H1 (cell line): ENCODE data around the gene UGT1A6.

Experiments
- BACH1 ChIP-seq: IDR thresholded peaks from 2 replicates; pipeline ENCODE4 v1.6.1; 2012; ENCODE audit warnings: low read length, improper control_type of control experiment
- BCL11A ChIP-seq, 2 experiments: IDR thresholded peaks; one replicate each; pipeline ENCODE4 v1.6.1; 2011; ENCODE audit warnings: low read depth in 2 of 2, low read length in 2 of 2, mild to moderate bottlenecking in 2 of 2
- CTCF ChIP-seq, 3 experiments: IDR thresholded peaks; 1 replicate in 2 of 3; 2 replicates in 1 of 3; pipeline versions ENCODE4 v1.5.1 to v1.6.1; 2011; ENCODE audit warnings: low read length in 3 of 3, mild to moderate bottlenecking in 3 of 3, inconsistent platforms in 2 of 3, low read depth in 1 of 3, moderate library complexity in 1 of 3; ENCODE audit not compliant: insufficient read depth in 1 of 3; ENCODE audit errors: control extremely low read depth in 1 of 3
- JUN ChIP-seq: IDR thresholded peaks from 2 replicates; pipeline ENCODE4 v1.6.1; 2011; ENCODE audit warnings: low read depth, mild to moderate bottlenecking, improper control_type of control experiment, low read length
- NRF1 ChIP-seq: IDR thresholded peaks from 2 replicates; pipeline ENCODE4 v1.6.1; 2011; ENCODE audit warnings: mild to moderate bottlenecking, low read depth, low read length, improper control_type of control experiment
- POLR2A ChIP-seq, 2 experiments: IDR thresholded peaks; 1 replicate in 1 of 2; 2 replicates in 1 of 2; pipeline ENCODE4 v1.6.1; 2011; ENCODE audit warnings: low read depth in 2 of 2, low read length in 2 of 2, mild to moderate bottlenecking in 2 of 2; ENCODE audit errors: control extremely low read depth in 1 of 2
- RBBP5 ChIP-seq: IDR thresholded peaks from 2 replicates; pipeline ENCODE4 v1.7.1; 2012; ENCODE audit warnings: low read depth, mild to moderate bottlenecking, inconsistent platforms, low read length, moderate library complexity, borderline replicate concordance
- SP1 ChIP-seq: IDR thresholded peaks from 2 replicates; pipeline ENCODE4 v1.6.1; 2011; ENCODE audit warnings: low read depth, low read length
- TAF1 ChIP-seq: IDR thresholded peaks from 2 replicates; pipeline ENCODE4 v1.6.1; 2011; ENCODE audit warnings: mild to moderate bottlenecking, low read depth, low read length
- YY1 ChIP-seq: IDR thresholded peaks from 2 replicates; pipeline ENCODE4 v1.6.1; 2011; ENCODE audit warnings: low read depth, mild to moderate bottlenecking, low read length

- TF ChIP-seq NRF1: no peak
- TF ChIP-seq SP1: no peak
- no peak for TF ChIP-seq TAF1
- no peak for TF ChIP-seq JUN
- no peak for TF ChIP-seq POLR2A (IDR thresholded peaks at IDR 0.05; ENCODE audit: control extremely low read depth in 1 of 2, low read depth in 2 of 2, low read length in 2 of 2)
- TF ChIP-seq BACH1: no peak
- no peak for TF ChIP-seq CTCF (IDR thresholded peaks at IDR 0.05; ENCODE audit: control extremely low read depth in 1 of 3, insufficient read depth in 1 of 3, low read depth in 1 of 3, low read length in 3 of 3)
- TF ChIP-seq BCL11A (IDR thresholded peaks at IDR 0.05; ENCODE audit: low read depth in 2 of 2, low read length in 2 of 2): no peak
- TF ChIP-seq RBBP5: no peak
- TF ChIP-seq YY1: no peak
Measured at GRCh38 chr2:233764264-233764663, 71.6 kb downstream of the UGT1A6 start.
